Mucosa of descending colon (tissue), 3 donors: Measurements from ENCODE around the gene UBE3A. TPM values are rescaled to one million over a fixed set of nuclear protein-coding genes. Genes with fewer than 3 reads are reported as not detected.

Source experiments
- ATAC-seq: fragments of 200-7000 bp; cut with Tn5 transposase; one replicate; pipeline ENCODE4 v1.9.1; 2020; ENCODE audit warnings: mild to moderate bottlenecking, moderate library complexity
- DNase-seq, 3 donors: peaks; one replicate each; pipeline ENCODE4 v3.0.0-alpha.2; 2020
- H3K36me3 ChIP-seq: fragments of 200-600 bp; one replicate; pipeline ENCODE4 v1.8.0; 2021; ENCODE audit warnings: low read depth, mild to moderate bottlenecking
- H3K4me1 ChIP-seq: fragments of 200-600 bp; one replicate; pipeline ENCODE4 v1.8.0; 2021; ENCODE audit warnings: low read depth, mild to moderate bottlenecking
- H3K4me3 ChIP-seq: fragments of 200-600 bp; one replicate; pipeline ENCODE4 v1.8.0; 2021; ENCODE audit warnings: mild to moderate bottlenecking
- H3K9me3 ChIP-seq: fragments of 200-600 bp; one replicate; pipeline ENCODE4 v1.8.0; 2021; ENCODE audit warnings: mild to moderate bottlenecking
- intact Hi-C, 2 donors: fragments of 100-400 bp; cut with DNase I in 1 of 2; cut with micrococcal nuclease in 1 of 2; formaldehyde crosslinking; loops; one replicate each; pipeline versions ENCODE4 v1.11.0 to v1.11.1; 2022; cut with DNase I, micrococcal nuclease
- total RNA-seq, 3 donors: library from RNA; stranded (reverse); fragmentation: NEBNext Ultra II Directional in 2 of 3; extraction: Animal tissue kit (Norgen Biotek cat#: 25700) in 2 of 3; gene quantifications; one replicate each; pipeline versions ENCODE4 v1.2.1 to v1.2.4, GENCODE V29; 2021 to 2023
- TF ChIP-seq, protein P1 (sequence below): fragments of 200-600 bp; IDR thresholded peaks from one replicate; pipeline ENCODE4 v1.8.0; 2022; ENCODE audit warnings: antibody characterized with exemption, mild to moderate bottlenecking
- donor health status: DM: no; HTN: no; CAD: no; lungs with moderate emphysema.
- donor health status: DM: no; HTN: no; CAD: no.
- donor health status: DM: no; HTN: yes; CAD: no.

The UBE3A gene
- total RNA-seq, 3 donors from 2014 or later: 85.4 to 151 (median 100) TPM

DNA sequence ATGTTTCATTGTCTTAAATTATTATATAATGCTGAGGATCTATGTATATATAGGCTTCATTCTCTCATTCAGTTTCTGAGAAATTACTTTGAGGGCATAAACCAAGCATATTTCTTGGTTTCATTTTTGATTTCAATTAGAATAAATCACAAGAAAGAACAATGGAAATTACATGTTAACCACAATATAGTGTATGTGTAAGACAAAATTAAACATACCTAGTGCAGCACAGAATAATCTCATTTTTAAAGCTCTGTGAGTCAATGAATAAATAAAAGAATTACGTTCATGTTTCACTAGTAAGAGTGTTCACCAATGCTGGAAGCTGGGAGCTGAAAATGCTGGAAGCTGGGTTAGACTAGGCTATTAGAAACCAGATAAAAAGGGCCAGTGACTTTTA, 72.8 kb downstream of the UBE3A start:
- TF ChIP-seq, protein P1, sequence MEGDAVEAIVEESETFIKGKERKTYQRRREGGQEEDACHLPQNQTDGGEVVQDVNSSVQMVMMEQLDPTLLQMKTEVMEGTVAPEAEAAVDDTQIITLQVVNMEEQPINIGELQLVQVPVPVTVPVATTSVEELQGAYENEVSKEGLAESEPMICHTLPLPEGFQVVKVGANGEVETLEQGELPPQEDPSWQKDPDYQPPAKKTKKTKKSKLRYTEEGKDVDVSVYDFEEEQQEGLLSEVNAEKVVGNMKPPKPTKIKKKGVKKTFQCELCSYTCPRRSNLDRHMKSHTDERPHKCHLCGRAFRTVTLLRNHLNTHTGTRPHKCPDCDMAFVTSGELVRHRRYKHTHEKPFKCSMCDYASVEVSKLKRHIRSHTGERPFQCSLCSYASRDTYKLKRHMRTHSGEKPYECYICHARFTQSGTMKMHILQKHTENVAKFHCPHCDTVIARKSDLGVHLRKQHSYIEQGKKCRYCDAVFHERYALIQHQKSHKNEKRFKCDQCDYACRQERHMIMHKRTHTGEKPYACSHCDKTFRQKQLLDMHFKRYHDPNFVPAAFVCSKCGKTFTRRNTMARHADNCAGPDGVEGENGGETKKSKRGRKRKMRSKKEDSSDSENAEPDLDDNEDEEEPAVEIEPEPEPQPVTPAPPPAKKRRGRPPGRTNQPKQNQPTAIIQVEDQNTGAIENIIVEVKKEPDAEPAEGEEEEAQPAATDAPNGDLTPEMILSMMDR: no peak
- H3K4me1 ChIP-seq: no peaks in the 10 kb centered on the region
- H3K4me3 ChIP-seq: no peak overlapping the region
- H3K9me3 ChIP-seq: no peaks in the 10 kb centered on the region
- intact Hi-C loops: no loop called here
- DNase-seq (no peak), ATAC-seq (no peak)
- no peaks in the 10 kb centered on the region for H3K36me3 ChIP-seq

DNA sequence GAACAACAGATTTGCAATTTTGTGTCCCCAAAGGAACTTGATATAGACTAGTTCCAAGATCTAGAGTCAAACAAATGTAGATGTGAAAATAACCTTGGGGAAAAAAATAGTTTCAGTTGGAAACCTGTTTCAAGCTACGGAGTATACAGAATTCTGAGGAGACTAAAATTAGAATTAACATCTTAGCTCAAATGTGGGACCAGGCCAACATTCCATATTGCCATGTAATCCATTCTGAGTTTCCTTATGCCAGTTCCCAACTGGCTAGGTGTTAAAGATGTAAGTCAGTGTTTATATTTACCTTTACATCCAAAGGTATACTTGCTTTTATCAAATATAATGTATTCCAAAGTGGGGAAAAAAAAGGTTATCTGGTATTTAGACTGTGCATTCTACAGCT, 76.3 kb downstream of the UBE3A start:
- Histone ChIP-seq H3K4me3 (no peak overlapping the region), H3K9me3 (no peaks in the 10 kb centered on the region), H3K4me1 (no peaks in the 10 kb centered on the region), H3K36me3 (no peaks in the 10 kb centered on the region)
- TF ChIP-seq, protein P1: no peak
- intact Hi-C loops: no loop called here
- DNase-seq: no peak
- ATAC-seq: no peak

DNA sequence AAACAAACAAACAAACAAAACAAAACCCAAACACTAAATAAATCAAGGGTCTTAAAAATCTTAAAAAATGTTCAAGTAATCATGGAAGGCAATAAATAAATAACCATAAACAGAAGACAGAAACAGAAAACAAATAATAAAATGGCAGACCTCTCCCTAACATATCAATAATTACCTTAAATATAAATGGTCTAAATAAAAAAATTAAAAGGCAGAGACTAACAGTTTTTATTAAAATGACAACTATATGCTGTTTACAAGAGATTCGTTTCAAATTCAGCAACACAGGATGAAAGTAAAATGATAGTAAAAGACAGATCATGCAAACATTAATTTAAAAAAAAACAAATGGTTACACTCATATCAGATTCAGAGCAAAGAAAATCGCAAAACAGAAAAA, 91.1 kb downstream of the UBE3A start:
- intact Hi-C loops: no loop called here
- H3K9me3 ChIP-seq: peaks cover 11% of the 10 kb centered on the region
- ATAC-seq (no peak), DNase-seq (no peak)
- no peaks in the 10 kb centered on the region for H3K4me1 ChIP-seq
- H3K4me3 ChIP-seq: no peak overlapping the region
- TF ChIP-seq, protein P1: no peak
- no peaks in the 10 kb centered on the region for H3K36me3 ChIP-seq

DNA sequence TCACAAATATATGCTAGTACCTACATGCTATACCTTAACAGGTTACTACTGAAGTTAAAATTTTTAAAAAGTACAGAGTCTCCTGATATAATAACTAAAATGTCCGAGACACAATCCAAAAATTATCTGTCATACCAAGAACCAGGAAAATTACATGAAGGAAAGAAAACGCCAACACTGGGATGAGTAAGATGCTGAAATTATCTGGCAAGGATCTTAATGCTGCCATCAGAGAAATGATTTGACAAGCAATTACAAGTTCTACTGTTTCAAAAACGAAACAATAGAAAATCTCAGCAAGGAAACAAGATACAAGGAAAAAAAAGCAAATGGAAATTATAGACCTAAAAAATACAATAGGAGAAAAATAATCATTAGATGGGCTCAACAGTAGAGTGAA, 92.5 kb downstream of the UBE3A start:
- Histone ChIP-seq H3K36me3 (no peaks in the 10 kb centered on the region), H3K4me1 (no peaks in the 10 kb centered on the region), H3K4me3 (no peak overlapping the region), H3K9me3 (peaks cover 11% of the 10 kb centered on the region)
- no peak for DNase-seq
- no peak for ATAC-seq
- TF ChIP-seq, protein P1: no peak
- intact Hi-C loops: no loop called here

DNA sequence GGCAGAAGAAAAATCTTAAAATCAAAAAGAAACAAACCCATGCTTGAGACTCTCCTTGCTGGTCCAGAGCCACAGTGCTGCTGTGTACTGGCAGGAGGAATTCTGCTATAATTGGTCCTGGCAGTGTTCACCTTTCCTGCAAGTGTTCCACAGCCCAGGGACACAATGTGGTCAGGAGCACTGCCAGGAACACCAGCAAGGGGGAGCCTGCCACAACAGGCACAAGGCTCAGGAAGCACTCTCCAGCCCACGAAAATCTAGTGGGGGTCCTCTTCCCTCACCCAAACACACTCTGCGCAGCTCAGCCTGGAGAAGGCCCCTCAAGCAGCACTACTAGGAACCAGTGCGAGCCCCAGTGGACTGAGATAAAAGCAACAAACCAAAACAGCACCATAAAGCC, 92.9 kb downstream of the UBE3A start:
- peaks cover 11% of the 10 kb centered on the region for H3K9me3 ChIP-seq
- ATAC-seq (no peak), DNase-seq (no peak)
- H3K4me1 ChIP-seq: no peaks in the 10 kb centered on the region
- TF ChIP-seq, protein P1: no peak
- no peak overlapping the region for H3K4me3 ChIP-seq
- intact Hi-C loops: no loop called here
- no peaks in the 10 kb centered on the region for H3K36me3 ChIP-seq

- TF ChIP-seq, protein P1: no peak
- Histone ChIP-seq H3K4me1 (no peaks in the 10 kb centered on the region), H3K4me3 (no peak overlapping the region), H3K36me3 (no peaks in the 10 kb centered on the region), H3K9me3 (no peaks in the 10 kb centered on the region)
- DNase-seq (no peak), ATAC-seq (no peak)
- intact Hi-C loops: no loop called here
Observed at GRCh38 chr15:25342629-25343028, 96.2 kb downstream of the UBE3A start.
